ENCODE measurements around the gene PCCA.

DNA sequence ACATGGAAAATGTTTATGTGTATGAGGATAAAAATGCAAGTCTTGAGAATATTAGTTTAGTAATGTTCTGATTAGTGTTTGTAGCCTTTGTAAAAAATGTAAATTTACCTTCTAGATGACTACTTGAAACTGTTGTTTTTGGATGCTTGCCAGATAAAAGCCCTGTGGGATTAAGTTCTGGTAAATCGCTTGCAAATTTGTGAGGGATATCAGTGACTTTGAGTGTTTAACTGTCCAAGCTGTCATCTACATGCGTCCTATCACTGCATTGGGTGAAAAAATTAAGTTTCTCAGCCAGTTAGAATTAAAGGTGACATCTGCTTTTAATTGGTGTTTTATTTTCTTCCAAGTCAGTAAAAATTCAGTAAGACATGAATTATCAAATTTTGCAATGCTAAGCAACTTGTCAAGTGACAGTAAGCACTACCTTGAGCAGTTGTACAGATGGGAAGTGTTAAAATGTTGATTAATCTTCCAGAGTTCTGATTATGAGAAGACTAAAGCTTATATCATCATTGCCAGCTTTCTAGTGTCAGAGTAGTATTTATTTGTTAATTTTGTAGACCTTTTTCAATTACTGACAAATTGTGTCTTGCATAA, 88.0 kb downstream of the PCCA start:
- TF ChIP-seq POLR2A (IDR thresholded peaks at IDR 0.05; ENCODE audit: low read length): no peak
- no peak for TF ChIP-seq GATA1 (IDR thresholded peaks at IDR 0.05; ENCODE audit: low read depth, low read length)

Measured in erythroblast (primary cell).